Measurements from ENCODE around the gene NRG2. TPM values are rescaled to one million over a fixed set of nuclear protein-coding genes. Genes with fewer than 3 reads are reported as not detected.

The NRG2 gene
- total RNA-seq, 1 experiment from 2014 or later: 0.23 TPM

GRCh38 chr5:139822553-139823425, 220.3 kb downstream of the NRG2 start:
- no peaks in the 10 kb centered on the region for H3K4me1 Mint-ChIP-seq (ENCODE audit: insufficient read depth, unreplicated experiment)
- H3K27me3 Mint-ChIP-seq (ENCODE audit: insufficient read depth, unreplicated experiment): peaks cover 69% of the 10 kb centered on the region
- DNase-seq (ENCODE audit: unreplicated experiment): no peak
- BruUV-seq (replicated peaks): no TSS peak
- H3K9me3 Mint-ChIP-seq (ENCODE audit: unreplicated experiment): peaks cover 8% of the 10 kb centered on the region
- CTCF ChIA-PET: interaction anchor here (3.2 kb wide), 1 partner anchor 145 kb away, joined by 14 read pairs; no protein-coding TSS in a partner anchor
- no peak for TF ChIP-seq CTCF (IDR thresholded peaks at IDR 0.05; ENCODE audit: unreplicated experiment)
- H3K4me3 Mint-ChIP-seq (ENCODE audit: unreplicated experiment): no peak overlapping the region
- intact Hi-C loops (cut with micrococcal nuclease): no loop called here
- no peak overlapping the region for H3K27ac Mint-ChIP-seq (ENCODE audit: low read depth, unreplicated experiment)
- POLR2A ChIA-PET: no interaction called here
- H3K36me3 Mint-ChIP-seq (ENCODE audit: insufficient read depth, unreplicated experiment): no peaks in the 10 kb centered on the region

- no peaks in the 10 kb centered on the region for H3K4me1 Mint-ChIP-seq (ENCODE audit: insufficient read depth, unreplicated experiment)
- no peak overlapping the region for H3K4me3 Mint-ChIP-seq (ENCODE audit: unreplicated experiment)
- ChIA-PET POLR2A (no interaction called here), CTCF (interaction anchor here (2.1 to 3.2 kb wide), 2 partner anchors 146 to 147 kb away, joined by 7 to 14 read pairs; no protein-coding TSS in a partner anchor)
- H3K27me3 Mint-ChIP-seq (ENCODE audit: insufficient read depth, unreplicated experiment): peaks cover 69% of the 10 kb centered on the region
- no TSS peak for BruUV-seq (replicated peaks)
- no peaks in the 10 kb centered on the region for H3K36me3 Mint-ChIP-seq (ENCODE audit: insufficient read depth, unreplicated experiment)
- H3K9me3 Mint-ChIP-seq (ENCODE audit: unreplicated experiment): peaks cover 8% of the 10 kb centered on the region
- no peak overlapping the region for H3K27ac Mint-ChIP-seq (ENCODE audit: low read depth, unreplicated experiment)
- intact Hi-C loops (cut with micrococcal nuclease): no loop called here
- no peak for TF ChIP-seq CTCF (IDR thresholded peaks at IDR 0.05; ENCODE audit: unreplicated experiment)
- DNase-seq (ENCODE audit: unreplicated experiment): no peak
Observed at GRCh38 chr5:139821806-139822552, 221.1 kb downstream of the NRG2 start.

- Mint-ChIP-seq H3K36me3 (ENCODE audit: insufficient read depth, unreplicated experiment) (no peaks in the 10 kb centered on the region), H3K4me1 (ENCODE audit: insufficient read depth, unreplicated experiment) (no peaks in the 10 kb centered on the region), H3K27ac (ENCODE audit: low read depth, unreplicated experiment) (no peak overlapping the region), H3K9me3 (ENCODE audit: unreplicated experiment) (peaks cover 8% of the 10 kb centered on the region), H3K27me3 (ENCODE audit: insufficient read depth, unreplicated experiment) (peaks cover 68% of the 10 kb centered on the region), H3K4me3 (ENCODE audit: unreplicated experiment) (no peak overlapping the region)
- ChIA-PET CTCF (interaction anchor here (2.1 kb wide), 1 partner anchor 148 kb away, joined by 7 read pairs; no protein-coding TSS in a partner anchor), POLR2A (no interaction called here)
- no TSS peak for BruUV-seq (replicated peaks)
- TF ChIP-seq CTCF (IDR thresholded peaks at IDR 0.05; ENCODE audit: unreplicated experiment): no peak
- DNase-seq (ENCODE audit: unreplicated experiment): no peak
- intact Hi-C loops (cut with micrococcal nuclease): no loop called here
Observed at GRCh38 chr5:139820606-139821005, 222.5 kb downstream of the NRG2 start.

- intact Hi-C loops (cut with micrococcal nuclease): no loop called here
- H3K9me3 Mint-ChIP-seq (ENCODE audit: unreplicated experiment): peaks cover 8% of the 10 kb centered on the region
- no peaks in the 10 kb centered on the region for H3K4me1 Mint-ChIP-seq (ENCODE audit: insufficient read depth, unreplicated experiment)
- no peak for TF ChIP-seq CTCF (IDR thresholded peaks at IDR 0.05; ENCODE audit: unreplicated experiment)
- no peak overlapping the region for H3K27ac Mint-ChIP-seq (ENCODE audit: low read depth, unreplicated experiment)
- POLR2A ChIA-PET: no interaction called here
- no peak overlapping the region for H3K4me3 Mint-ChIP-seq (ENCODE audit: unreplicated experiment)
- no peaks in the 10 kb centered on the region for H3K36me3 Mint-ChIP-seq (ENCODE audit: insufficient read depth, unreplicated experiment)
- CTCF ChIA-PET: interaction anchor here (2.1 kb wide), 1 partner anchor 149 kb away, joined by 7 read pairs; no protein-coding TSS in a partner anchor
- H3K27me3 Mint-ChIP-seq (ENCODE audit: insufficient read depth, unreplicated experiment): peaks cover 68% of the 10 kb centered on the region
- BruUV-seq (replicated peaks): no TSS peak
- no peak for DNase-seq (ENCODE audit: unreplicated experiment)
Observed at GRCh38 chr5:139820130-139820529, 223.0 kb downstream of the NRG2 start.

Data from MCF 10A (cell line).